Measurements from ENCODE around the gene TNS4.

DNA sequence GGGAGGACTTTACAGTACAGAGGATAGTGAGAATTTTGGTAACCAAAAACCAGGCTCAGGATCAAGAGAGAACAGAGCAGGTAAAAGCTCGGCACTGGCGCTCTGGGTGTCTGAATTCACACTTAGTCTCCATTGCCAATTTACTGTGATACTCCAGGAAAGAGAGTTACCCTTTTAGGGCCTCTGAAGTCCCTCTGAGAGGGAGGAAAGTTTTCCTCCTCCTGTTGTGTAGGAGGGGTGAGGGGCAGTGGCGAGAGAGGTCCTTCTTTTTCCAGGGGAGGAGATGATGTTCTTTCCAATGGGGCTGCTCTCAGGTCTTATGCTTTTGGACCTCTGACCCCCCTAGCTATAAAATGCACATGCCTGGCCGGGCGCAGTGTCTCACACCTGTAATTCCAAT lies 5.4 kb upstream of the TNS4 start:
- no peak for TF ChIP-seq TAF1 (IDR thresholded peaks at IDR 0.05; ENCODE audit: low read depth, low read length)
- no peak for TF ChIP-seq POLR2A (IDR thresholded peaks at IDR 0.05; ENCODE audit: low read depth, low read length)

Data from GM12891 (cell line).